Mesenchymal stem cell (in vitro differentiated cells and primary cell): ENCODE data around the gene SEMA3D.

Experiments used
- DNase-seq: peaks from one replicate; pipeline ENCODE4 v3.0.0-alpha.2; 2013
- H2AFZ ChIP-seq: one replicate; pipeline ENCODE4 v1.6.1; 2013; ENCODE audit warnings: low read depth, mild to moderate bottlenecking, control low read depth, inconsistent platforms, low read length, moderate library complexity
- H2AK5ac ChIP-seq: 2 replicates; pipeline ENCODE4 v1.6.1; 2013; ENCODE audit warnings: low read length, moderate library complexity, mild to moderate bottlenecking, inconsistent platforms; ENCODE audit not compliant: severe bottlenecking
- H2BK120ac ChIP-seq: one replicate; pipeline ENCODE4 v1.6.1; 2013; ENCODE audit warnings: low read depth, mild to moderate bottlenecking, inconsistent platforms, low read length, moderate library complexity
- H2BK12ac ChIP-seq, 2 experiments: one replicate each; pipeline ENCODE4 v1.6.1; 2013; ENCODE audit warnings: inconsistent platforms in 2 of 2, low read length in 2 of 2, mild to moderate bottlenecking in 2 of 2, moderate library complexity in 2 of 2, control low read depth in 1 of 2
- H2BK15ac ChIP-seq: one replicate; pipeline ENCODE4 v1.6.1; 2013; ENCODE audit warnings: mild to moderate bottlenecking, low read depth, inconsistent platforms; ENCODE audit not compliant: poor library complexity, severe bottlenecking
- H2BK5ac ChIP-seq: 2 replicates; pipeline ENCODE4 v1.6.1; 2013; ENCODE audit warnings: low read depth, mild to moderate bottlenecking, low read length, control low read depth, inconsistent platforms; ENCODE audit not compliant: poor library complexity, severe bottlenecking
- H3K14ac ChIP-seq, 2 experiments: one replicate each; pipeline ENCODE4 v1.6.1; 2013; ENCODE audit warnings: inconsistent platforms in 2 of 2, low read length in 2 of 2, control low read depth in 1 of 2, mild to moderate bottlenecking in 1 of 2, moderate library complexity in 1 of 2
- H3K18ac ChIP-seq, 2 experiments: one replicate each; pipeline ENCODE4 v1.6.1; 2013; ENCODE audit warnings: inconsistent platforms in 2 of 2, low read length in 2 of 2, control low read depth in 1 of 2, low read depth in 1 of 2, mild to moderate bottlenecking in 1 of 2
- H3K23ac ChIP-seq, 2 experiments: one replicate each; pipeline ENCODE4 v1.6.1; 2013; ENCODE audit warnings: inconsistent platforms in 2 of 2, low read length in 2 of 2, mild to moderate bottlenecking in 2 of 2, moderate library complexity in 2 of 2, control low read depth in 1 of 2
- H3K27ac ChIP-seq: 2 replicates; pipeline ENCODE4 v1.5.1; 2013; ENCODE audit warnings: mild to moderate bottlenecking, moderate library complexity, low read length, control low read depth, inconsistent platforms; ENCODE audit not compliant: poor library complexity, severe bottlenecking
- H3K27me3 ChIP-seq, 2 experiments: 2 replicates each; pipeline versions ENCODE4 v1.6.1 to v1.7.0; 2013; ENCODE audit warnings: low read length in 2 of 2, mild to moderate bottlenecking in 2 of 2, moderate library complexity in 2 of 2, control low read depth in 1 of 2, inconsistent platforms in 1 of 2; ENCODE audit not compliant: control insufficient read depth in 1 of 2, insufficient read depth in 1 of 2
- H3K36me3 ChIP-seq, 2 experiments: 2 replicates each; pipeline versions ENCODE4 v1.6.1 to v1.7.0; 2013; ENCODE audit warnings: low read length in 2 of 2, control low read depth in 1 of 2, inconsistent platforms in 1 of 2, low read depth in 1 of 2, mild to moderate bottlenecking in 1 of 2; ENCODE audit not compliant: insufficient read depth in 2 of 2, control insufficient read depth in 1 of 2
- H3K4ac ChIP-seq, 2 experiments: one replicate each; pipeline ENCODE4 v1.6.1; 2013; ENCODE audit warnings: inconsistent platforms in 2 of 2, low read length in 2 of 2, mild to moderate bottlenecking in 2 of 2, moderate library complexity in 2 of 2, control low read depth in 1 of 2, low read depth in 1 of 2
- H3K4me1 ChIP-seq: 2 replicates; pipeline ENCODE4 v1.6.1; 2013; ENCODE audit warnings: low read depth, low read length, control low read depth; ENCODE audit not compliant: control insufficient read depth, insufficient read depth
- H3K4me2 ChIP-seq: 2 replicates; pipeline ENCODE4 v1.6.1; 2013; ENCODE audit warnings: low read length, mild to moderate bottlenecking, inconsistent platforms; ENCODE audit not compliant: poor library complexity, severe bottlenecking
- H3K4me3 ChIP-seq, 2 experiments: 2 replicates each; pipeline versions ENCODE4 v1.5.1 to v1.7.0; 2013; ENCODE audit warnings: low read length in 2 of 2, mild to moderate bottlenecking in 2 of 2, control low read depth in 1 of 2, low read depth in 1 of 2; ENCODE audit not compliant: insufficient read depth in 1 of 2
- H3K79me1 ChIP-seq: replicated peaks from 2 replicates; pipeline ENCODE4 v1.6.1; 2013; ENCODE audit warnings: mild to moderate bottlenecking, control low read depth, low read length, inconsistent platforms; ENCODE audit not compliant: poor library complexity, severe bottlenecking
- H3K9ac ChIP-seq: 2 replicates; pipeline ENCODE4 v1.7.0; 2013; ENCODE audit warnings: mild to moderate bottlenecking, low read length, moderate library complexity
- H3K9me3 ChIP-seq: 2 replicates; pipeline ENCODE4 v1.7.0; 2013; ENCODE audit warnings: mild to moderate bottlenecking, low read length; ENCODE audit not compliant: control insufficient read depth
- H4K8ac ChIP-seq: one replicate; pipeline ENCODE4 v1.6.1; 2013; ENCODE audit warnings: inconsistent platforms, mild to moderate bottlenecking, low read length, moderate library complexity
- H4K91ac ChIP-seq: one replicate; pipeline ENCODE4 v1.6.1; 2013; ENCODE audit warnings: mild to moderate bottlenecking, low read length, inconsistent platforms
- WGBS: methylation state at CpG from one replicate; pipeline ENCODE4 v1.1.7; 2013; ENCODE audit warnings: mixed read lengths; 5-methylcytosine and 5-hydroxymethylcytosine counted together

Gene SEMA3D

GRCh38 chr7:85186083-85186520, 754 bp downstream of the SEMA3D start:
- Histone ChIP-seq H2BK15ac (no peak overlapping the region), H2BK120ac (no peak overlapping the region), H3K9me3 (no peaks in the 10 kb centered on the region), H3K4me1 (peaks cover 9% of the 10 kb centered on the region), H3K27ac (no peak overlapping the region), H3K36me3 (no peaks in the 10 kb centered on the region), H4K8ac (peak overlapping the region; percentile 4), H3K23ac (peak overlapping the region in 1 of 2 experiments; percentile 27), H3K9ac (peak overlapping the region; percentile 77), H2BK12ac (peak overlapping the region in 1 of 2 experiments; percentile 54), H3K18ac (peak overlapping the region in 1 of 2 experiments; percentile 30), H2AK5ac (no peak overlapping the region), H2AFZ (peak overlapping the region; percentile 62), H3K27me3 (peaks cover 0 to 20% of the 10 kb centered on the region in 2 experiments), H4K91ac (no peak overlapping the region), H3K14ac (no peak overlapping the region), H2BK5ac (no peak overlapping the region), H3K79me1 (no peaks in the 10 kb centered on the region), H3K4me2 (peak overlapping the region; percentile 100), H3K4ac (no peak overlapping the region), H3K4me3 (peak overlapping the region; percentile 69 to 90)
- 0% methylated on average over 26 of the region's 28 CpGs for WGBS
- peak; percentile 70 for DNase-seq

GRCh38 chr7:85185424-85186082, 1.3 kb downstream of the SEMA3D start:
- DNase-seq = peak; percentile 72

DNA sequence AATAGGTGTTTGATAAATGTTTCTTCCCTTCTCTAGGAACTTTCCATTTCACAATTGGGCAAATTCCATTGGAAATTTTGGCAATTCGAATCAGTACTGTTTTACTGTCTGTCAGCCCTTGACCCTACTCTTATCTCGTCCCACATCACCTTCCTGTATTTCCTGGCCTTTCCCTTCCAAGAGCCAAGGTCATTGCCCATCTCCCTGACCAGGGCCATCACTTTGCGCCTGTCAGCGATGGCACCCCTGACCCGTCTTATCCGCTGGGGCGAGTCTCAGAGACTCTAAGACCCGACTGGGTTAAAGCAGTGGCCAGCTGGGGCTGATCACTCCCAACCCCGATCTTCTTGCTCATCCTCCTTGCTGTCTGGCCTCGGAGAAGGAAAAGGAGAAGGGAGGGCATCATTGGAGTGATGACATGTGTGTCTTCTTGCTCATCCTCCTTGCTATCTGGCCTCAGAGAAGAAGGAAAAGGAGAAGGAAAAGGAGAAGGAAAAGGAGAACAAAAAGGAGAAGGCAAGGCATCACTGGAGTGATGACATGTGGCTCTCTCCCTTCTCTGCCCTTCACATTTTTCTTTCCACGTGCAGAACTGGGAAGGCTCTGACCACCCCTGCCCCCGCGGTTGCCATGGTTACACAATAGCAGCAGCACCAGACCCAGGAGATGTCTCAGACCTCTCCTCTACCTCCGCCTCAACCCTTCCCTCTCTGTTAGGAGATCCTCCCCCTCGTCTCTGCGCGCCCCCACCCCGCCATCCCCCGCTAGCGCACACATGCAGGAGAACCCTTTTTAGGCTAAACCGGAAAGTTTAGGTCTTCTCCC, 2.0 kb downstream of the SEMA3D start:
- DNase-seq = peak; percentile 48
- Histone ChIP-seq H3K4me3 (peak overlapping the region in 1 of 2 experiments; percentile 90), H3K4me1 (peaks cover 9% of the 10 kb centered on the region), H3K27ac (no peak overlapping the region), H2AFZ (peak overlapping the region; percentile 1), H4K91ac (no peak overlapping the region), H3K23ac (no peak overlapping the region), H3K14ac (no peak overlapping the region), H3K79me1 (no peaks in the 10 kb centered on the region), H3K9ac (peak overlapping the region; percentile 77), H3K36me3 (no peaks in the 10 kb centered on the region), H2BK5ac (no peak overlapping the region), H2BK12ac (peak overlapping the region in 1 of 2 experiments; percentile 37), H3K4ac (no peak overlapping the region), H3K4me2 (peak overlapping the region; percentile 100), H3K9me3 (no peaks in the 10 kb centered on the region), H3K27me3 (peaks cover 0 to 20% of the 10 kb centered on the region in 2 experiments), H4K8ac (no peak overlapping the region), H2BK120ac (no peak overlapping the region), H2AK5ac (no peak overlapping the region), H3K18ac (no peak overlapping the region), H2BK15ac (no peak overlapping the region)
- WGBS = 44% methylated on average over 20 of the region's 21 CpGs

More at GRCh38 chr7:85185424-85186082, 1.3 kb downstream of the SEMA3D start:
- Histone ChIP-seq H2BK120ac (no peak overlapping the region), H2BK15ac (no peak overlapping the region), H4K91ac (no peak overlapping the region), H3K18ac (no peak overlapping the region), H3K36me3 (no peaks in the 10 kb centered on the region), H3K14ac (no peak overlapping the region), H2AFZ (peak overlapping the region; percentile 1), H4K8ac (no peak overlapping the region), H3K4ac (no peak overlapping the region), H3K27ac (no peak overlapping the region), H2AK5ac (no peak overlapping the region), H3K79me1 (no peaks in the 10 kb centered on the region), H3K4me2 (peak overlapping the region; percentile 100), H2BK5ac (no peak overlapping the region), H3K4me1 (peaks cover 9% of the 10 kb centered on the region), H2BK12ac (no peak overlapping the region), H3K23ac (no peak overlapping the region), H3K4me3 (peak overlapping the region; percentile 69 to 90), H3K9ac (peak overlapping the region; percentile 77), H3K27me3 (peaks cover 0 to 20% of the 10 kb centered on the region in 2 experiments), H3K9me3 (no peaks in the 10 kb centered on the region)
- 1% methylated on average over 38 of the region's 39 CpGs for WGBS

GRCh38 chr7:85183296-85183695, 3.6 kb downstream of the SEMA3D start:
- H3K4ac ChIP-seq = no peak overlapping the region
- no peak overlapping the region for H2AK5ac ChIP-seq
- H3K9ac ChIP-seq = no peak overlapping the region
- no peaks in the 10 kb centered on the region for H3K79me1 ChIP-seq
- H2BK12ac ChIP-seq = no peak overlapping the region
- H3K18ac ChIP-seq = no peak overlapping the region
- 91% methylated on average over 3 of the region's 3 CpGs for WGBS
- no peak overlapping the region for H3K23ac ChIP-seq
- no peak overlapping the region for H4K8ac ChIP-seq
- H4K91ac ChIP-seq = no peak overlapping the region
- peaks cover 10% of the 10 kb centered on the region for H3K9me3 ChIP-seq
- H2BK5ac ChIP-seq = no peak overlapping the region
- H3K4me1 ChIP-seq = peaks cover 9% of the 10 kb centered on the region
- DNase-seq = no peak
- no peak overlapping the region for H2AFZ ChIP-seq
- no peaks in the 10 kb centered on the region for H3K36me3 ChIP-seq
- H2BK15ac ChIP-seq = no peak overlapping the region
- peaks cover 0 to 20% of the 10 kb centered on the region in 2 experiments for H3K27me3 ChIP-seq
- no peak overlapping the region for H3K14ac ChIP-seq
- no peak overlapping the region for H3K4me3 ChIP-seq
- no peak overlapping the region for H3K4me2 ChIP-seq
- H2BK120ac ChIP-seq = no peak overlapping the region
- H3K27ac ChIP-seq = no peak overlapping the region
